Endothelial cell (in vitro differentiated cells): Measurements from ENCODE around the gene ATP6V1F. TPM values are rescaled to one million over a fixed set of nuclear protein-coding genes. Genes with fewer than 3 reads are reported as not detected.

Experiments used
- DNase-seq: peaks from one replicate; pipeline ENCODE4 v3.0.0; 2021; ENCODE audit warnings: low spot score
- H3K27ac Mint-ChIP-seq: one replicate; pipeline ENCODE4 v1.8.0; 2021; ENCODE audit warnings: mixed read lengths, inconsistent platforms; ENCODE audit not compliant: unreplicated experiment
- H3K27me3 Mint-ChIP-seq: one replicate; pipeline ENCODE4 v1.8.0; 2021; ENCODE audit warnings: mild to moderate bottlenecking, moderate library complexity, mixed read lengths, inconsistent platforms; ENCODE audit not compliant: unreplicated experiment
- H3K36me3 Mint-ChIP-seq: one replicate; pipeline ENCODE4 v1.8.0; 2021; ENCODE audit warnings: mild to moderate bottlenecking, low read depth, mixed read lengths, inconsistent platforms; ENCODE audit not compliant: unreplicated experiment
- H3K4me1 Mint-ChIP-seq: one replicate; pipeline ENCODE4 v1.8.0; 2021; ENCODE audit warnings: mild to moderate bottlenecking, mixed read lengths, inconsistent platforms; ENCODE audit not compliant: unreplicated experiment
- H3K4me3 Mint-ChIP-seq: one replicate; pipeline ENCODE4 v1.8.0; 2021; ENCODE audit warnings: mild to moderate bottlenecking, mixed read lengths, inconsistent platforms; ENCODE audit not compliant: unreplicated experiment
- H3K9me3 Mint-ChIP-seq: one replicate; pipeline ENCODE4 v1.8.0; 2021; ENCODE audit warnings: mixed read lengths, inconsistent platforms; ENCODE audit not compliant: unreplicated experiment
- total RNA-seq: library from RNA; stranded (reverse); fragmentation: NEBNext Ultra II Directional; extraction: Animal tissue kit (Norgen Biotek cat#: 25700); gene quantifications from one replicate; pipeline ENCODE4 v1.2.1, GENCODE V29; 2021; ENCODE audit not compliant: unreplicated experiment
- TF ChIP-seq, protein P1 (sequence below): fragments of 200-600 bp; sonication (generic); IDR thresholded peaks from one replicate; pipeline ENCODE4 v1.5.0; 2021; ENCODE audit warnings: antibody characterized with exemption; ENCODE audit not compliant: unreplicated experiment

ATP6V1F gene
- total RNA-seq, 1 donor from 2014 or later, result 132 TPM

DNA sequence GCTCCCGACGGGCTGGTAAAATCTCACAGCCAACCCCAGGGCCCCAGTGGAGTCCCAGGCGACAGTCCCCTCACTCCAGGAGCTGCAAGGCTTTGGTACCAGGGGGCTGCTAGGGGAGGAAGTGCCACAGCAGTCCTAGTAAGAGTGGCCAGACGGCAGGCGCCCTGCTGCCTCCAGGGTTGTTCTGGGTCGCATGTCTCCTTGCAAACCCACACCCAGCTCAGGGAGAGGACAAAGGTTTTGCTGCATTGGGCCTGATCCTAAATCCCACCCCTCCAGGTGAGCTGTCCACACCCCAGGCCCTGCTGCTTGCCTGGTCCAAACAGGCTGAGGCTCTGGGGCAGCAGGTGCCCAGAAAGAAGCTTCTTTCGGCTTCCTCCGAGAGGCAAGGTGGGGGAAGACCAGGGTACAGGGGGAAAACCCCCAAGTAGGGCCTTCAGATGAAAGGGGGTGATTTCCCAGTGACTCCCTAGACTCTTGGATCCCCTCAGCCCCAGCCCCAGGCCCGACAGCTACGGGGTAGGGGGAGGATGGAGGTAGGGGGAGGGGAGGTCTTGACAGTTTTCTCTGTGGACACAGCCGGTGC lies 52.0 kb downstream of the ATP6V1F start:
- H3K4me3 Mint-ChIP-seq, result no peak overlapping the region
- peaks cover 24% of the 10 kb centered on the region for H3K27me3 Mint-ChIP-seq
- H3K27ac Mint-ChIP-seq, result no peak overlapping the region
- TF ChIP-seq, protein P1, sequence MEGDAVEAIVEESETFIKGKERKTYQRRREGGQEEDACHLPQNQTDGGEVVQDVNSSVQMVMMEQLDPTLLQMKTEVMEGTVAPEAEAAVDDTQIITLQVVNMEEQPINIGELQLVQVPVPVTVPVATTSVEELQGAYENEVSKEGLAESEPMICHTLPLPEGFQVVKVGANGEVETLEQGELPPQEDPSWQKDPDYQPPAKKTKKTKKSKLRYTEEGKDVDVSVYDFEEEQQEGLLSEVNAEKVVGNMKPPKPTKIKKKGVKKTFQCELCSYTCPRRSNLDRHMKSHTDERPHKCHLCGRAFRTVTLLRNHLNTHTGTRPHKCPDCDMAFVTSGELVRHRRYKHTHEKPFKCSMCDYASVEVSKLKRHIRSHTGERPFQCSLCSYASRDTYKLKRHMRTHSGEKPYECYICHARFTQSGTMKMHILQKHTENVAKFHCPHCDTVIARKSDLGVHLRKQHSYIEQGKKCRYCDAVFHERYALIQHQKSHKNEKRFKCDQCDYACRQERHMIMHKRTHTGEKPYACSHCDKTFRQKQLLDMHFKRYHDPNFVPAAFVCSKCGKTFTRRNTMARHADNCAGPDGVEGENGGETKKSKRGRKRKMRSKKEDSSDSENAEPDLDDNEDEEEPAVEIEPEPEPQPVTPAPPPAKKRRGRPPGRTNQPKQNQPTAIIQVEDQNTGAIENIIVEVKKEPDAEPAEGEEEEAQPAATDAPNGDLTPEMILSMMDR, result no peak
- H3K4me1 Mint-ChIP-seq, result peaks cover 17% of the 10 kb centered on the region
- no peak for DNase-seq
- H3K36me3 Mint-ChIP-seq, result peaks cover 3% of the 10 kb centered on the region
- H3K9me3 Mint-ChIP-seq, result no peaks in the 10 kb centered on the region

DNA sequence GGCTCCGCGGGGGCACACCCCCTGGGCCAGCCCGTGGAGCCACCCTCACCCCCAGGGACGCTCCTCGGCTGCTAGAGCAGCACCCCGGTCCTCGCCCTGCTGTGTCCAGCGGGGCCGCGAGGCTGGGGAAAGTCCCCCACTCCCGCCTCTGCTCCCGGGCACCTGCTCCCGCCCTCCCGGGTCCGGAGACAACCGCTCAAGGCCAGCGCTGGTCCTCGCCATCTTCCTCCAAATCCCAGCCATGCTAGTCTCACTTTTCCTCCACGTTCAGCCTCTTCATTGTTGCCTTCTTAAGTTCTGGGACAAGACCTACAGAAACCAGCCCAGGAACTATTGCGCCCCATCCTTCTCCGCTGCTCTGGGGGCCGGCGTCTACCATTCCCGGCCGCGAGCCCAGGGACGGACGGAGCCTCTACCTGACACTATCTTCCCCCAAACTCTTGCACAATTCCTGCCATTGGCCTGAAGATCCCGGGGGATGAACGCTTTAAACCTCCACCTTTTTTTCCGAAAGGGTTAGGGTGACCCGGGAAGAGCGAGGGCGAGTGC lies 52.7 kb downstream of the ATP6V1F start:
- TF ChIP-seq, protein P1, result no peak
- Mint-ChIP-seq H3K9me3 (no peaks in the 10 kb centered on the region), H3K36me3 (peaks cover 3% of the 10 kb centered on the region), H3K4me3 (peak overlapping the region; percentile 75), H3K27ac (no peak overlapping the region), H3K4me1 (peaks cover 16% of the 10 kb centered on the region), H3K27me3 (peaks cover 24% of the 10 kb centered on the region)
- no peak for DNase-seq

Other genes with a start within 250 kb of the ATP6V1F start
- gene GARIN1A, start 190.6 kb upstream of the ATP6V1F start, total RNA-seq, result 4.3 TPM
- gene CALU, start 123.5 kb upstream of the ATP6V1F start, total RNA-seq, result 197 TPM
- gene OPN1SW, start 87.1 kb upstream of the ATP6V1F start, total RNA-seq, result not detected
- 31.5 TPM for gene CCDC136, start 70.9 kb upstream of the ATP6V1F start, total RNA-seq
- gene FLNC, start 32.5 kb upstream of the ATP6V1F start, total RNA-seq, result 7.7 TPM
- 4.3 TPM for gene KCP, start 47.9 kb downstream of the ATP6V1F start, total RNA-seq
- gene IRF5, start 75.1 kb downstream of the ATP6V1F start, total RNA-seq, result 3.9 TPM
- gene TNPO3, start 192.3 kb downstream of the ATP6V1F start, total RNA-seq, result 42.6 TPM